ENCODE data around the gene SFT2D1. TPM values are rescaled to one million over a fixed set of nuclear protein-coding genes. Genes with fewer than 3 reads are reported as not detected.
A peak's percentile ranks its signal among the peaks of the same experiment; 100 is the strongest.

Gene SFT2D1
- total and polyA plus RNA-seq, 5 donors: 23.6 to 45.8 (median 24.9) TPM

GRCh38 chr6:166286839-166287271 lies 55.5 kb downstream of the SFT2D1 start:
- H3K27ac ChIP-seq (ENCODE audit: low read length): no peak overlapping the region
- H3K27me3 ChIP-seq (ENCODE audit: control insufficient read depth, insufficient read depth): no peaks in the 10 kb centered on the region
- WGBS: 44% methylated on average over 8 of the region's 8 CpGs
- no peak for DNase-seq
- H3K9me3 ChIP-seq (ENCODE audit: control insufficient read depth, low read length): no peaks in the 10 kb centered on the region
- no peak overlapping the region for H3K4me3 ChIP-seq (ENCODE audit: low read length)
- no peaks in the 10 kb centered on the region for H3K4me1 ChIP-seq (ENCODE audit: control insufficient read depth, insufficient read depth, low read length)
- no peak for ATAC-seq
- intact Hi-C loops (cut with DNase I): no loop called here

GRCh38 chr6:166285233-166285632 lies 57.1 kb downstream of the SFT2D1 start:
- ATAC-seq (no peak), DNase-seq (no peak)
- WGBS: 61% methylated on average over 6 of the region's 6 CpGs
- Histone ChIP-seq H3K4me3 (ENCODE audit: low read length) (no peak overlapping the region), H3K9me3 (ENCODE audit: control insufficient read depth, low read length) (no peaks in the 10 kb centered on the region), H3K27me3 (ENCODE audit: control insufficient read depth, insufficient read depth) (no peaks in the 10 kb centered on the region), H3K27ac (ENCODE audit: low read length) (no peak overlapping the region), H3K4me1 (ENCODE audit: control insufficient read depth, insufficient read depth, low read length) (no peaks in the 10 kb centered on the region)
- intact Hi-C loops (cut with DNase I): no loop called here

DNA sequence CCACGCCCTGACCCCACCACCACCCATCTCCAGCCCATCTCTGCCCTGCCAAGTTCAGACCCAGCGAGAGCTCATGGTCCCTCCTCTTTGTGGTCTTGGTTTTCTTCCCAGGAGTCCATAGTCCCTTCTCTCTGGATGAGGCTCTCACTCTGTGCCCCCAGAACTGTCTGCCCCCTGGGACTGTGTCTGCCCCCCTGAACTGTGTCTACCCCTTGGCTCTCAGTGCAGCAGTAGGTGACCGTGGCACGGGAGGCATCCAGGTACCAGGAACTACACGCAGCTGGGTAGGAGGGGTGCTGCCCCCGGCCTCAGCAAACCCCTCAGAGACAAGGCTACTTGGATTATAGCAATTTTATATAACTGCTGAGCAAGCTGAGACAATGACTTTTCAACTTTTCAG lies 57.7 kb downstream of the SFT2D1 start:
- H3K4me1 ChIP-seq (ENCODE audit: control insufficient read depth, insufficient read depth, low read length): no peaks in the 10 kb centered on the region
- intact Hi-C loops (cut with DNase I): no loop called here
- 89% methylated on average over 6 of the region's 6 CpGs for WGBS
- DNase-seq: no peak
- no peaks in the 10 kb centered on the region for H3K9me3 ChIP-seq (ENCODE audit: control insufficient read depth, low read length)
- no peaks in the 10 kb centered on the region for H3K27me3 ChIP-seq (ENCODE audit: control insufficient read depth, insufficient read depth)
- ATAC-seq: no peak
- H3K4me3 ChIP-seq (ENCODE audit: low read length): no peak overlapping the region
- no peak overlapping the region for H3K27ac ChIP-seq (ENCODE audit: low read length)

DNA sequence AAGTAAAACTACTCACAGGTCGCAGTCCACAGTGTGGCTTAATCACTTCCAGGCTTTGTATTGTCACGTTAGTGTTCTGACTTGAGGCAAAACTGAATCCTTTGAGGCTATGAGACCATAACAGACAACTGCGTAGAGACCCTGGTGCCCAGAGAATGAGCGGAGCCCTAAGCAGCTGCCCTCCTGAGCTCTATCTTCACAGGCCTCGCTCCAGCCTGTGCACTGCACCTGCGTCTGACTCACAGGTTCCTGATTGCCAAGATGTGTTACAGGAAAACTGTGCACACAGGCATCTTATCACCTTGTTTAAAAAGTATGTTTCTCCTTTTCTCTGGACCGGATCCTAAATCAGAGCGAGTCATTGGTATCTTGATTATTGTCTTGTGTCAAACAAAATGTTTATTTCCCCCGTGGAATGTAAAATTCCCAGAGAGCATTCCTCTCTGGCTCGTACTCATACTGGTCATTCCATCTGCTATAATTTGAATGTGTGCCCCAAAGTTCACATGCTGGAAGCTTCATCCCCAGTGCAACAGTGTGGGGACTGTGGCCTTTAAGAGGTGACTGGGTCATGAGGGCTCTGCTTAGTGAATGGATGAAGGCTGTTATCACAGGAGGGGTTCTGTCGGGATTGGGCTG lies 59.8 kb downstream of the SFT2D1 start:
- Histone ChIP-seq H3K27ac (ENCODE audit: low read length) (no peak overlapping the region), H3K4me1 (ENCODE audit: control insufficient read depth, insufficient read depth, low read length) (no peaks in the 10 kb centered on the region), H3K27me3 (ENCODE audit: control insufficient read depth, insufficient read depth) (no peaks in the 10 kb centered on the region), H3K4me3 (ENCODE audit: low read length) (no peak overlapping the region), H3K9me3 (ENCODE audit: control insufficient read depth, low read length) (no peaks in the 10 kb centered on the region)
- WGBS: 61% methylated on average over 11 of the region's 11 CpGs
- intact Hi-C loops (cut with DNase I): no loop called here
- DNase-seq (no peak), ATAC-seq (no peak)

DNA sequence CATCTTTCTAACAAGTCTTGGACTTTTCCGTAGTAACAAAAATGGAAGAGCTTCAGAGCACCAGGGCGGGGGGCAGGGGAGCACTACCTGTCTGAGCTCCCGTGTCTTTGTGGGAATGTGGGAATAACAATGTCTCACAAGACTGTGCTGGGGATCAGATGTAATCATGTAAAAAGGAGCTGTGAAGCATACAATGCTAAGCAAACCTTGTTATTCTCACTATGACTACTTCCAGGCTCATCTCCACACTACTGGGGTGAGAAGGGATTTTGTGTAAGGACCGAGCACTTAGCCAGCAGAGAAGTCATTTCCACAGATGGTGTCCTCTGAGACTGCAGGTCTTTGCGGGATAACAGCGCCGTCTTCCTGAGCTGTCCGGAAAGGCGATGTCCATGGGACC lies 61.2 kb downstream of the SFT2D1 start:
- no peak for DNase-seq
- no peak for ATAC-seq
- H3K27ac ChIP-seq (ENCODE audit: low read length): no peak overlapping the region
- intact Hi-C loops (cut with DNase I): no loop called here
- WGBS: 90% methylated on average over 9 of the region's 9 CpGs
- no peaks in the 10 kb centered on the region for H3K27me3 ChIP-seq (ENCODE audit: control insufficient read depth, insufficient read depth)
- H3K9me3 ChIP-seq (ENCODE audit: control insufficient read depth, low read length): no peaks in the 10 kb centered on the region
- no peaks in the 10 kb centered on the region for H3K4me1 ChIP-seq (ENCODE audit: control insufficient read depth, insufficient read depth, low read length)
- H3K4me3 ChIP-seq (ENCODE audit: low read length): no peak overlapping the region

GRCh38 chr6:166279393-166279679 lies 63.0 kb downstream of the SFT2D1 start:
- 97% methylated on average over 1 of the region's 1 CpG for WGBS
- no peaks in the 10 kb centered on the region for H3K9me3 ChIP-seq (ENCODE audit: control insufficient read depth, low read length)
- no peaks in the 10 kb centered on the region for H3K27me3 ChIP-seq (ENCODE audit: control insufficient read depth, insufficient read depth)
- DNase-seq (no peak), ATAC-seq (no peak)
- H3K4me1 ChIP-seq (ENCODE audit: control insufficient read depth, insufficient read depth, low read length): no peaks in the 10 kb centered on the region
- H3K27ac ChIP-seq (ENCODE audit: low read length): no peak overlapping the region
- intact Hi-C loops (cut with DNase I): loop anchor here in 3 of 4 donors (5.0 to 10.0 kb wide), 2 partner anchors 123 to 125 kb away; no protein-coding TSS in a partner anchor
- no peak overlapping the region for H3K4me3 ChIP-seq (ENCODE audit: low read length)

DNA sequence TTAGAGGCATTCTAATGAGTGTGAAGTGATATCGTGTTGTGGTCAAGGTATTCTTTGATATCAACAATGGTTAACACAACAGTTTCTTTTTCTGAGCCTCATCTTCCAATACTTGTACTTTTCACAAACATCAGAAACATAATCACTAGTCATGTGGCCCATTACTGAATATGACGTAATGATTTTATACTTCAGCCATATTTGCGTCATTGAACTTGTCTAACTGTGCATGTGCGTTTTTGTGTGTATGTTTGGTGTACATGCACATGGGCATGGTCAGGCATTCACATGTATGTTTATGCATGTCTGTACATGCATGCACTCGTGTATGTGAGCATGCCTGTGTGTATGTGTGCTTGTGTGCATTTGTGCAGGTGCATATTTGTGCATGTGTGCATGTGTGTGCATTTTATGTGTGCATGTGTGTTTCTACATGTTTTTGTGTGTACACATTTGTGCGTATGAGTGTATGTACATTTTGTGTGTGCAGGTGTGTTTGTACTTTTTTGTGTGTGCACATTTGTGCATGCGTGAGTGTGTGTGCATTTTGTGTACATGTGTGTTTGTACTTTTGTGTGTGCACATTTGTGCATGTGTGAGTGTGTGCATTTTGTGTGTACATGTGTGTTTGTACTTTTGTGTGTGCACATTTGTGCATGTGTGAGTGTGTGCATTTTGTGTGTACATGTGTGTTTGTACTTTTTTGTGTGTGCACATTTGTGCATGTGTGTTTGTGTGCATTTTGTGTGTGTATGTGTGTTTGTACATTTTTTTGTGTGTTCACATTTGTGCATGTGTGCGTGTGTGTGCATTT lies 63.6 kb downstream of the SFT2D1 start:
- DNase-seq: no peak
- Histone ChIP-seq H3K27me3 (ENCODE audit: control insufficient read depth, insufficient read depth) (no peaks in the 10 kb centered on the region), H3K4me1 (ENCODE audit: control insufficient read depth, insufficient read depth, low read length) (no peaks in the 10 kb centered on the region), H3K27ac (ENCODE audit: low read length) (no peak overlapping the region), H3K4me3 (ENCODE audit: low read length) (no peak overlapping the region), H3K9me3 (ENCODE audit: control insufficient read depth, low read length) (no peaks in the 10 kb centered on the region)
- WGBS: 57% methylated on average over 8 of the region's 8 CpGs
- intact Hi-C loops (cut with DNase I): loop anchor here in 3 of 4 donors (5.0 to 10.0 kb wide), 2 partner anchors 124 to 126 kb away; no protein-coding TSS in a partner anchor
- no peak for ATAC-seq

- ATAC-seq: no peak
- WGBS: 83% methylated on average over 11 of the region's 11 CpGs
- H3K27ac ChIP-seq (ENCODE audit: low read length): no peak overlapping the region
- H3K9me3 ChIP-seq (ENCODE audit: control insufficient read depth, low read length): no peaks in the 10 kb centered on the region
- H3K4me1 ChIP-seq (ENCODE audit: control insufficient read depth, insufficient read depth, low read length): no peaks in the 10 kb centered on the region
- DNase-seq: no peak
- H3K27me3 ChIP-seq (ENCODE audit: control insufficient read depth, insufficient read depth): no peaks in the 10 kb centered on the region
- intact Hi-C loops (cut with DNase I): loop anchor here in 3 of 4 donors (5.0 to 10.0 kb wide), 2 partner anchors 124 to 127 kb away; no protein-coding TSS in a partner anchor
- H3K4me3 ChIP-seq (ENCODE audit: low read length): no peak overlapping the region
These were observed 64.3 kb downstream of the SFT2D1 start for GRCh38 chr6:166277892-166278578.

DNA sequence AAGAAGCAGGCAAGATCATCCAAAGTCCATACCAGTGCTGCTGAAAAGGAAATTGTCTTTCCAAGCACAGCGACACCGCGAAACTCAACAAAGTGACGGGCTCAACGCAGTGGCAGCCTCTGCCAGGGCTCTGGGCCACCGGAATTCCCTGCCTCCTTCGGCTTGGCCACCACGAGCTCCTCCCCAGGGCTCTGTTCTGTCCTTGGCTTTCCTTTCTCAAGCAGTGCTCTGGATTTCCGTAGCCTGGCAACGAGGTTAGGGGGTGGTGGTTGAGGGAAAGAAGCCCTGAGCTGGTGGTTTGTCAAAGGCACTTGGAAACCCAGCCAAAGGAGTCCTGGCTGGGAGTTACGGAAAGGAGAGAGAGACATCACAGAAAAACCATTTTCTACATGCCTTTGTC lies 65.3 kb downstream of the SFT2D1 start:
- Histone ChIP-seq H3K4me1 (ENCODE audit: control insufficient read depth, insufficient read depth, low read length) (no peaks in the 10 kb centered on the region), H3K4me3 (ENCODE audit: low read length) (no peak overlapping the region), H3K9me3 (ENCODE audit: control insufficient read depth, low read length) (no peaks in the 10 kb centered on the region), H3K27ac (ENCODE audit: low read length) (no peak overlapping the region), H3K27me3 (ENCODE audit: control insufficient read depth, insufficient read depth) (no peaks in the 10 kb centered on the region)
- ATAC-seq (no peak), DNase-seq (no peak)
- WGBS: 48% methylated on average over 11 of the region's 11 CpGs
- intact Hi-C loops (cut with DNase I): loop anchor here in 3 of 4 donors (5.0 to 10.0 kb wide), 2 partner anchors 125 to 128 kb away; no protein-coding TSS in a partner anchor

DNA sequence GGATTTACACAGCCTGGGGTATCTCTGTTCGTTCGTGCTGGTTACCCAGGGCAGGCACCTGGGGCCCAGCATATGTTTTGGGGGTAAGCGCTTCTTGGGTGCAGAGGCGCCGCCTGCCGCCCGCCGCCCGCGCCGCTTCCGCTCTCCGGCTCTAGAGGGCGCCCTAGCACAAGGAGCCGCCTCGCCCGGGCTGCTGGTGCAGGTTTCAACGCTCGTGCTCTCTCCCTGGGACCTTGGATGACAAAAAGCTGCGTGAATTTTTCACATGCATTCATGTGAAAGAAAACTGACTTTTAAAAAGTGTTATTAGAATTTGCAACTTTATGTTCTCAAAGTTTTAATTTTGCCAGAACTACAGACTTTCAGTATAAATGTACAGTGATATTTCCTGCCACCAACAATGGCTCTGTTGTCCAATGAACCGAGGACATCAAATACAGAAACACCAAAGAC lies 66.6 kb downstream of the SFT2D1 start:
- intact Hi-C loops (cut with DNase I): loop anchor here (2.0 to 10.0 kb wide), 3 partner anchors 125 to 129 kb away; no protein-coding TSS in a partner anchor
- Histone ChIP-seq H3K4me3 (ENCODE audit: low read length) (no peak overlapping the region), H3K27me3 (ENCODE audit: control insufficient read depth, insufficient read depth) (no peaks in the 10 kb centered on the region), H3K4me1 (ENCODE audit: control insufficient read depth, insufficient read depth, low read length) (no peaks in the 10 kb centered on the region), H3K9me3 (ENCODE audit: control insufficient read depth, low read length) (no peaks in the 10 kb centered on the region), H3K27ac (ENCODE audit: low read length) (no peak overlapping the region)
- DNase-seq: peak; percentile 50 to 87 (median 84)
- ATAC-seq: peak; percentile 73 to 86
- WGBS: 4% methylated on average over 21 of the region's 21 CpGs

Measured in right cardiac atrium (tissue), 5 donors.